Kasumi-1 (cell line): ENCODE data around the gene LLGL2.
"Not testable (repeated sequence)": the region's sequence is repeated elsewhere in the genome, so short reads cannot be mapped to it uniquely, and the experiment has no call there.

Experiments used
- DNase-seq, 2 experiments: peaks; one replicate each; lab custom pipeline; 2025; lab: John Stamatoyannopoulos, UW

LLGL2 gene

GRCh38 chr17:75591722-75592302, 66.3 kb downstream of the LLGL2 start:
- DNase-seq: no peak

GRCh38 chr17:75592348-75593020, 67.0 kb downstream of the LLGL2 start:
- DNase-seq: no peak

GRCh38 chr17:75593430-75593829, 67.9 kb downstream of the LLGL2 start:
- not testable (repeated sequence) for DNase-seq

- DNase-seq: no peak
Measured at GRCh38 chr17:75594499-75595283, 69.2 kb downstream of the LLGL2 start.

- DNase-seq: no peak
Measured at GRCh38 chr17:75595284-75595919, 69.9 kb downstream of the LLGL2 start.

GRCh38 chr17:75595920-75596313, 70.4 kb downstream of the LLGL2 start:
- no peak for DNase-seq

- no peak for DNase-seq
Measured at GRCh38 chr17:75596320-75597087, 71.0 kb downstream of the LLGL2 start.

GRCh38 chr17:75601057-75601987, 75.8 kb downstream of the LLGL2 start:
- peak; percentile 86 to 90 for DNase-seq

GRCh38 chr17:75602644-75603043, 77.1 kb downstream of the LLGL2 start:
- no peak for DNase-seq

GRCh38 chr17:75603123-75603522, 77.6 kb downstream of the LLGL2 start:
- no peak for DNase-seq

- DNase-seq: no peak
Measured at GRCh38 chr17:75604034-75604695, 78.7 kb downstream of the LLGL2 start.

- no peak for DNase-seq
Measured at GRCh38 chr17:75605790-75606189, 80.3 kb downstream of the LLGL2 start.

GRCh38 chr17:75607086-75607485, 81.6 kb downstream of the LLGL2 start:
- DNase-seq: no peak

- no peak for DNase-seq
Measured at GRCh38 chr17:75610103-75610984, 84.8 kb downstream of the LLGL2 start.

GRCh38 chr17:75611851-75612429, 86.4 kb downstream of the LLGL2 start:
- DNase-seq: no peak

- DNase-seq: no peak
Measured at GRCh38 chr17:75612906-75613626, 87.6 kb downstream of the LLGL2 start.

GRCh38 chr17:75614006-75614405, 88.5 kb downstream of the LLGL2 start:
- no peak for DNase-seq
